D341Med (cell line): ENCODE data around the gene CAND2.
A peak's percentile ranks its signal among the peaks of the same experiment; 100 is the strongest.

Experiments used
- DNase-seq: peaks from one replicate; pipeline ENCODE4 v3.0.0; 2012; ENCODE audit warnings: low spot score

The CAND2 gene

GRCh38 chr3:12807066-12807465 is 10.6 kb downstream of the CAND2 start:
- no peak for DNase-seq

- DNase-seq: no peak
Measured at GRCh38 chr3:12807601-12808359, 11.3 kb downstream of the CAND2 start.

- no peak for DNase-seq
Measured at GRCh38 chr3:12808587-12808986, 12.1 kb downstream of the CAND2 start.

- DNase-seq: no peak
Measured at GRCh38 chr3:12809001-12809400, 12.5 kb downstream of the CAND2 start.

- DNase-seq: no peak
Measured at GRCh38 chr3:12809435-12809834, 13.0 kb downstream of the CAND2 start.

GRCh38 chr3:12810013-12810780 is 13.7 kb downstream of the CAND2 start:
- DNase-seq: peak; percentile 99

GRCh38 chr3:12810961-12811360 is 14.5 kb downstream of the CAND2 start:
- no peak for DNase-seq

- DNase-seq: no peak
Measured at GRCh38 chr3:12812812-12813211, 16.3 kb downstream of the CAND2 start.

GRCh38 chr3:12813967-12814366 is 17.5 kb downstream of the CAND2 start:
- no peak for DNase-seq

GRCh38 chr3:12815078-12815477 is 18.6 kb downstream of the CAND2 start:
- no peak for DNase-seq

GRCh38 chr3:12815719-12816118 is 19.2 kb downstream of the CAND2 start:
- no peak for DNase-seq

- DNase-seq: no peak
Measured at GRCh38 chr3:12816521-12817342, 20.3 kb downstream of the CAND2 start.

- DNase-seq: no peak
Measured at GRCh38 chr3:12817343-12817710, 20.8 kb downstream of the CAND2 start.

GRCh38 chr3:12818273-12818672 is 21.8 kb downstream of the CAND2 start:
- DNase-seq: no peak

- DNase-seq: no peak
Measured at GRCh38 chr3:12818773-12819172, 22.3 kb downstream of the CAND2 start.

- DNase-seq: no peak
Measured at GRCh38 chr3:12822725-12823373, 26.4 kb downstream of the CAND2 start.

GRCh38 chr3:12824299-12824698 is 27.8 kb downstream of the CAND2 start:
- no peak for DNase-seq

- no peak for DNase-seq
Measured at GRCh38 chr3:12825156-12825555, 28.7 kb downstream of the CAND2 start.

GRCh38 chr3:12828751-12829150 is 32.3 kb downstream of the CAND2 start:
- DNase-seq: no peak

- no peak for DNase-seq
Measured at GRCh38 chr3:12829404-12829803, 32.9 kb downstream of the CAND2 start.

GRCh38 chr3:12829886-12830784 is 33.7 kb downstream of the CAND2 start:
- DNase-seq: no peak
